ENCODE results near the gene TMEM109. TPM values are rescaled to one million over a fixed set of nuclear protein-coding genes. Genes with fewer than 3 reads are reported as not detected.
A peak's percentile ranks its signal among the peaks of the same experiment; 100 is the strongest.

Gene TMEM109
- total and polyA plus RNA-seq, 5 donors = 103 to 119 (median 116) TPM

GRCh38 chr11:60945295-60945667 is 31.3 kb downstream of the TMEM109 start:
- Histone ChIP-seq H3K4me3 (ENCODE audit: low read length) (no peak overlapping the region), H3K27ac (ENCODE audit: low read length) (no peak overlapping the region), H3K4me1 (ENCODE audit: control insufficient read depth, insufficient read depth, low read length) (peaks cover 2% of the 10 kb centered on the region), H3K9me3 (ENCODE audit: control insufficient read depth, low read length) (no peaks in the 10 kb centered on the region), H3K27me3 (ENCODE audit: control insufficient read depth, insufficient read depth) (no peaks in the 10 kb centered on the region)
- ATAC-seq = no peak
- intact Hi-C loops (cut with DNase I) = no loop called here
- peak in 1 of 3 donors; percentile 14 for DNase-seq
- 73% methylated on average over 5 of the region's 5 CpGs for WGBS

- ATAC-seq = no peak
- intact Hi-C loops (cut with DNase I) = no loop called here
- WGBS = 86% methylated on average over 15 of the region's 15 CpGs
- Histone ChIP-seq H3K27ac (ENCODE audit: low read length) (no peak overlapping the region), H3K27me3 (ENCODE audit: control insufficient read depth, insufficient read depth) (no peaks in the 10 kb centered on the region), H3K4me3 (ENCODE audit: low read length) (no peak overlapping the region), H3K4me1 (ENCODE audit: control insufficient read depth, insufficient read depth, low read length) (peaks cover 2% of the 10 kb centered on the region), H3K9me3 (ENCODE audit: control insufficient read depth, low read length) (no peaks in the 10 kb centered on the region)
- DNase-seq = peak in 2 of 3 donors; percentile 11 to 53
These were observed 32.8 kb downstream of the TMEM109 start for GRCh38 chr11:60946601-60947264.

- Histone ChIP-seq H3K9me3 (ENCODE audit: control insufficient read depth, low read length) (no peaks in the 10 kb centered on the region), H3K4me1 (ENCODE audit: control insufficient read depth, insufficient read depth, low read length) (peaks cover 2% of the 10 kb centered on the region), H3K27ac (ENCODE audit: low read length) (no peak overlapping the region), H3K27me3 (ENCODE audit: control insufficient read depth, insufficient read depth) (no peaks in the 10 kb centered on the region), H3K4me3 (ENCODE audit: low read length) (no peak overlapping the region)
- ATAC-seq = no peak
- WGBS = 53% methylated on average over 2 of the region's 2 CpGs
- intact Hi-C loops (cut with DNase I) = no loop called here
- DNase-seq = peak in 1 of 3 donors; percentile 41
These were observed 33.7 kb downstream of the TMEM109 start for GRCh38 chr11:60947700-60948099.

- Histone ChIP-seq H3K4me1 (ENCODE audit: control insufficient read depth, insufficient read depth, low read length) (peaks cover 2% of the 10 kb centered on the region), H3K4me3 (ENCODE audit: low read length) (no peak overlapping the region), H3K27ac (ENCODE audit: low read length) (no peak overlapping the region), H3K9me3 (ENCODE audit: control insufficient read depth, low read length) (no peaks in the 10 kb centered on the region), H3K27me3 (ENCODE audit: control insufficient read depth, insufficient read depth) (no peaks in the 10 kb centered on the region)
- ATAC-seq (no peak), DNase-seq (peak in 1 of 3 donors; percentile 4)
- intact Hi-C loops (cut with DNase I) = no loop called here
- WGBS = 80% methylated on average over 5 of the region's 5 CpGs
These were observed 34.3 kb downstream of the TMEM109 start for GRCh38 chr11:60948250-60948649.

- H3K27ac ChIP-seq (ENCODE audit: low read length) = no peak overlapping the region
- intact Hi-C loops (cut with DNase I) = no loop called here
- no peaks in the 10 kb centered on the region for H3K27me3 ChIP-seq (ENCODE audit: control insufficient read depth, insufficient read depth)
- ATAC-seq (no peak), DNase-seq (no peak)
- WGBS = 76% methylated on average over 6 of the region's 6 CpGs
- no peaks in the 10 kb centered on the region for H3K9me3 ChIP-seq (ENCODE audit: control insufficient read depth, low read length)
- H3K4me1 ChIP-seq (ENCODE audit: control insufficient read depth, insufficient read depth, low read length) = peaks cover 2% of the 10 kb centered on the region
- peak overlapping the region; percentile 21 for H3K4me3 ChIP-seq (ENCODE audit: low read length)
These were observed 36.1 kb downstream of the TMEM109 start for GRCh38 chr11:60950024-60950423.

- WGBS = 12% methylated on average over 86 of the region's 86 CpGs
- peak; percentile 5 to 23 for ATAC-seq
- H3K27me3 ChIP-seq (ENCODE audit: control insufficient read depth, insufficient read depth) = no peaks in the 10 kb centered on the region
- peaks cover 2% of the 10 kb centered on the region for H3K4me1 ChIP-seq (ENCODE audit: control insufficient read depth, insufficient read depth, low read length)
- H3K9me3 ChIP-seq (ENCODE audit: control insufficient read depth, low read length) = no peaks in the 10 kb centered on the region
- peak; percentile 48 to 84 (median 73) for DNase-seq
- intact Hi-C loops (cut with DNase I) = no loop called here
- peak overlapping the region; percentile 44 for H3K4me3 ChIP-seq (ENCODE audit: low read length)
- H3K27ac ChIP-seq (ENCODE audit: low read length) = peak overlapping the region; percentile 27
These were observed 37.1 kb downstream of the TMEM109 start for GRCh38 chr11:60950933-60951605.

- no peaks in the 10 kb centered on the region for H3K9me3 ChIP-seq (ENCODE audit: control insufficient read depth, low read length)
- H3K4me3 ChIP-seq (ENCODE audit: low read length) = peak overlapping the region; percentile 44
- no peaks in the 10 kb centered on the region for H3K27me3 ChIP-seq (ENCODE audit: control insufficient read depth, insufficient read depth)
- intact Hi-C loops (cut with DNase I) = no loop called here
- DNase-seq (no peak), ATAC-seq (peak; percentile 32 to 47)
- peak overlapping the region; percentile 27 for H3K27ac ChIP-seq (ENCODE audit: low read length)
- H3K4me1 ChIP-seq (ENCODE audit: control insufficient read depth, insufficient read depth, low read length) = peaks cover 2% of the 10 kb centered on the region
- WGBS = 5% methylated on average over 8 of the region's 8 CpGs
These were observed 37.6 kb downstream of the TMEM109 start for GRCh38 chr11:60951606-60951903.

- Histone ChIP-seq H3K4me3 (ENCODE audit: low read length) (peak within 1 kb of the TSS; percentile 44), H3K27ac (ENCODE audit: low read length) (peak within 1 kb of the TSS; percentile 27), H3K9me3 (ENCODE audit: control insufficient read depth, low read length) (no peaks in the 10 kb centered on the region), H3K27me3 (ENCODE audit: control insufficient read depth, insufficient read depth) (no peaks in the 10 kb centered on the region), H3K4me1 (ENCODE audit: control insufficient read depth, insufficient read depth, low read length) (peaks cover 2% of the 10 kb centered on the region)
- WGBS = 9% methylated on average over 23 of the region's 23 CpGs
- ATAC-seq (peak; percentile 78 to 81), DNase-seq (peak; percentile 67 to 85 (median 83))
- intact Hi-C loops (cut with DNase I) = no loop called here
These were observed 38.2 kb downstream of the TMEM109 start, which contains the start of gene SLC15A3 for GRCh38 chr11:60951904-60952741. TSS of gene SLC15A3 (minus strand) at chr11:60952176. CDS start at chr11:60951551, 625 bp downstream.

GRCh38 chr11:60952742-60953170 is 38.8 kb downstream of the TMEM109 start:
- 28% methylated on average over 3 of the region's 3 CpGs for WGBS
- peak in 2 of 3 donors; percentile 74 to 77 for DNase-seq
- H3K4me3 ChIP-seq (ENCODE audit: low read length) = no peak overlapping the region

GRCh38 chr11:60953781-60954180 is 39.8 kb downstream of the TMEM109 start:
- no peak for DNase-seq
- H3K4me1 ChIP-seq (ENCODE audit: control insufficient read depth, insufficient read depth, low read length) = no peaks in the 10 kb centered on the region
- WGBS = 73% methylated on average over 6 of the region's 6 CpGs
- no peak for ATAC-seq
- intact Hi-C loops (cut with DNase I) = no loop called here
- H3K27me3 ChIP-seq (ENCODE audit: control insufficient read depth, insufficient read depth) = no peaks in the 10 kb centered on the region
- no peak overlapping the region for H3K27ac ChIP-seq (ENCODE audit: low read length)
- H3K9me3 ChIP-seq (ENCODE audit: control insufficient read depth, low read length) = no peaks in the 10 kb centered on the region
- no peak overlapping the region for H3K4me3 ChIP-seq (ENCODE audit: low read length)

More at GRCh38 chr11:60952742-60953170, 38.8 kb downstream of the TMEM109 start:
- peaks cover 2% of the 10 kb centered on the region for H3K4me1 ChIP-seq (ENCODE audit: control insufficient read depth, insufficient read depth, low read length)
- intact Hi-C loops (cut with DNase I) = no loop called here
- ATAC-seq = peak in 1 of 2 donors; percentile 44
- H3K9me3 ChIP-seq (ENCODE audit: control insufficient read depth, low read length) = no peaks in the 10 kb centered on the region
- H3K27me3 ChIP-seq (ENCODE audit: control insufficient read depth, insufficient read depth) = no peaks in the 10 kb centered on the region
- H3K27ac ChIP-seq (ENCODE audit: low read length) = peak overlapping the region; percentile 27

GRCh38 chr11:60954421-60954820 is 40.5 kb downstream of the TMEM109 start:
- H3K4me3 ChIP-seq (ENCODE audit: low read length) = no peak overlapping the region
- no peak for DNase-seq
- intact Hi-C loops (cut with DNase I) = no loop called here
- H3K27ac ChIP-seq (ENCODE audit: low read length) = no peak overlapping the region
- H3K4me1 ChIP-seq (ENCODE audit: control insufficient read depth, insufficient read depth, low read length) = no peaks in the 10 kb centered on the region
- WGBS = 81% methylated on average over 5 of the region's 5 CpGs
- no peak for ATAC-seq
- no peaks in the 10 kb centered on the region for H3K9me3 ChIP-seq (ENCODE audit: control insufficient read depth, low read length)
- no peaks in the 10 kb centered on the region for H3K27me3 ChIP-seq (ENCODE audit: control insufficient read depth, insufficient read depth)

Data from right cardiac atrium (tissue), 5 donors.